ENCODE results near the gene STK36. TPM values are rescaled to one million over a fixed set of nuclear protein-coding genes. Genes with fewer than 3 reads are reported as not detected.

Gene STK36
- total RNA-seq, 1 experiment from 2014 or later, result 47.7 TPM

DNA sequence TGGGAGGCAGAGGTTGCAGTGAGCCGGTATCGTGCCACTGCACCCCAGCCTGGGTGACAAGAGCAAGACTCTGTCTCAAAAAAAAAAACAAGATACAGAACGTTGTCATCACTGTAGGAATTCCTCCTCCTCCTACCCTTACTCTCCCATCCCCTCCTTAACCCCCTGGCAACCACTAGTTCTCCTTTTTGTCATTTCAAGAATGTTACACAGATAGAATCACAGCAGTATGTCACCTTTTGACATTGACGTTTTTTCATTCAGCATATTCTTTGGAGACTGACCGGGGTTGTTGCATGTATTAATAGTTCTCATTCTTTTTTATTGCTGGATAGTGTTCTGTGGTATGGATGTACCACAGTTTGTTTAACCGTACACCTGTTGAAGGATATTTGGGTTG is 71.2 kb downstream of the STK36 start (continued):
- TF ChIP-seq, protein P1, sequence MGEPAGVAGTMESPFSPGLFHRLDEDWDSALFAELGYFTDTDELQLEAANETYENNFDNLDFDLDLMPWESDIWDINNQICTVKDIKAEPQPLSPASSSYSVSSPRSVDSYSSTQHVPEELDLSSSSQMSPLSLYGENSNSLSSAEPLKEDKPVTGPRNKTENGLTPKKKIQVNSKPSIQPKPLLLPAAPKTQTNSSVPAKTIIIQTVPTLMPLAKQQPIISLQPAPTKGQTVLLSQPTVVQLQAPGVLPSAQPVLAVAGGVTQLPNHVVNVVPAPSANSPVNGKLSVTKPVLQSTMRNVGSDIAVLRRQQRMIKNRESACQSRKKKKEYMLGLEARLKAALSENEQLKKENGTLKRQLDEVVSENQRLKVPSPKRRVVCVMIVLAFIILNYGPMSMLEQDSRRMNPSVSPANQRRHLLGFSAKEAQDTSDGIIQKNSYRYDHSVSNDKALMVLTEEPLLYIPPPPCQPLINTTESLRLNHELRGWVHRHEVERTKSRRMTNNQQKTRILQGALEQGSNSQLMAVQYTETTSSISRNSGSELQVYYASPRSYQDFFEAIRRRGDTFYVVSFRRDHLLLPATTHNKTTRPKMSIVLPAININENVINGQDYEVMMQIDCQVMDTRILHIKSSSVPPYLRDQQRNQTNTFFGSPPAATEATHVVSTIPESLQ (CRISPR knock-in tag; IDR thresholded peaks at IDR 0.05), result no peak
- TF ChIP-seq, protein P2, sequence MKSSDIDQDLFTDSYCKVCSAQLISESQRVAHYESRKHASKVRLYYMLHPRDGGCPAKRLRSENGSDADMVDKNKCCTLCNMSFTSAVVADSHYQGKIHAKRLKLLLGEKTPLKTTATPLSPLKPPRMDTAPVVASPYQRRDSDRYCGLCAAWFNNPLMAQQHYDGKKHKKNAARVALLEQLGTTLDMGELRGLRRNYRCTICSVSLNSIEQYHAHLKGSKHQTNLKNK (CRISPR knock-in tag; IDR thresholded peaks at IDR 0.05), result no peak
- TF ChIP-seq GTF2I (CRISPR knock-in tag; conservative IDR thresholded peaks at IDR 0.05) (no peak), SMAD3 (CRISPR knock-in tag; IDR thresholded peaks at IDR 0.05; ENCODE audit: borderline replicate concordance) (no peak)

DNA sequence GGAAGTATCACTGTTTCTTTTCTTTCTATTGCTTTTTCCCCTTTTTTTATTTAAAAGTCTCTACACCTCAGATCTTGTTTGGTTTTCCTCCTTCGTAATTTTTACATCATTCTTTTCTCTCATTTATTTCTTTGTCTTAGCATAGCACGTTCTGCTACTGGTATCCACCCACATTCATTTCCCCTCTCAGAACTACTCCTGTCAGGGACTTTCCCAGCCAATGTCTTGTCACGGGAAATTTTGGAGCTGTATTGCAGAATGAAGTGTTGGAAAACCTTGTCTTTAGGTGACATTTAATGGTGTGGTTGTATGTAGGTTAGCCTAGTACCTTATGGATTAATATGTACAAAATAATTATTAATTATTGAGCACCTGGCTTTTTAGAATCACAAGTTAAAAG is 72.7 kb downstream of the STK36 start:
- Mint-ChIP-seq H3K9me3 (no peaks in the 10 kb centered on the region), H3K36me3 (peaks cover 69% of the 10 kb centered on the region), H3K27ac (no peak overlapping the region), H3K4me1 (no peaks in the 10 kb centered on the region), H3K27me3 (ENCODE audit: low read depth) (no peaks in the 10 kb centered on the region), H3K4me3 (no peak overlapping the region)
- TF ChIP-seq, protein P3, sequence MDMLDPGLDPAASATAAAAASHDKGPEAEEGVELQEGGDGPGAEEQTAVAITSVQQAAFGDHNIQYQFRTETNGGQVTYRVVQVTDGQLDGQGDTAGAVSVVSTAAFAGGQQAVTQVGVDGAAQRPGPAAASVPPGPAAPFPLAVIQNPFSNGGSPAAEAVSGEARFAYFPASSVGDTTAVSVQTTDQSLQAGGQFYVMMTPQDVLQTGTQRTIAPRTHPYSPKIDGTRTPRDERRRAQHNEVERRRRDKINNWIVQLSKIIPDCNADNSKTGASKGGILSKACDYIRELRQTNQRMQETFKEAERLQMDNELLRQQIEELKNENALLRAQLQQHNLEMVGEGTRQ (CRISPR knock-in tag; IDR thresholded peaks at IDR 0.05), result no peak
- TF ChIP-seq ETV6 (CRISPR knock-in tag; IDR thresholded peaks at IDR 0.05) (no peak), NFE2L1 (CRISPR knock-in tag; IDR thresholded peaks at IDR 0.05) (no peak), ZNF671 (CRISPR knock-in tag; IDR thresholded peaks at IDR 0.05) (no peak), NR3C1 (CRISPR knock-in tag; conservative IDR thresholded peaks at IDR 0.05; ENCODE audit: low read depth) (no peak), TP53 (CRISPR knock-in tag; IDR thresholded peaks at IDR 0.05) (no peak), SP1 (CRISPR knock-in tag; conservative IDR thresholded peaks at IDR 0.05) (no peak)
- TF ChIP-seq, protein P4, sequence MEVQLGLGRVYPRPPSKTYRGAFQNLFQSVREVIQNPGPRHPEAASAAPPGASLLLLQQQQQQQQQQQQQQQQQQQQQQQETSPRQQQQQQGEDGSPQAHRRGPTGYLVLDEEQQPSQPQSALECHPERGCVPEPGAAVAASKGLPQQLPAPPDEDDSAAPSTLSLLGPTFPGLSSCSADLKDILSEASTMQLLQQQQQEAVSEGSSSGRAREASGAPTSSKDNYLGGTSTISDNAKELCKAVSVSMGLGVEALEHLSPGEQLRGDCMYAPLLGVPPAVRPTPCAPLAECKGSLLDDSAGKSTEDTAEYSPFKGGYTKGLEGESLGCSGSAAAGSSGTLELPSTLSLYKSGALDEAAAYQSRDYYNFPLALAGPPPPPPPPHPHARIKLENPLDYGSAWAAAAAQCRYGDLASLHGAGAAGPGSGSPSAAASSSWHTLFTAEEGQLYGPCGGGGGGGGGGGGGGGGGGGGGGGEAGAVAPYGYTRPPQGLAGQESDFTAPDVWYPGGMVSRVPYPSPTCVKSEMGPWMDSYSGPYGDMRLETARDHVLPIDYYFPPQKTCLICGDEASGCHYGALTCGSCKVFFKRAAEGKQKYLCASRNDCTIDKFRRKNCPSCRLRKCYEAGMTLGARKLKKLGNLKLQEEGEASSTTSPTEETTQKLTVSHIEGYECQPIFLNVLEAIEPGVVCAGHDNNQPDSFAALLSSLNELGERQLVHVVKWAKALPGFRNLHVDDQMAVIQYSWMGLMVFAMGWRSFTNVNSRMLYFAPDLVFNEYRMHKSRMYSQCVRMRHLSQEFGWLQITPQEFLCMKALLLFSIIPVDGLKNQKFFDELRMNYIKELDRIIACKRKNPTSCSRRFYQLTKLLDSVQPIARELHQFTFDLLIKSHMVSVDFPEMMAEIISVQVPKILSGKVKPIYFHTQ (CRISPR knock-in tag; IDR thresholded peaks at IDR 0.05), result no peak
- TF ChIP-seq, protein P5, sequence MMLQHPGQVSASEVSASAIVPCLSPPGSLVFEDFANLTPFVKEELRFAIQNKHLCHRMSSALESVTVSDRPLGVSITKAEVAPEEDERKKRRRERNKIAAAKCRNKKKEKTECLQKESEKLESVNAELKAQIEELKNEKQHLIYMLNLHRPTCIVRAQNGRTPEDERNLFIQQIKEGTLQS (CRISPR knock-in tag; conservative IDR thresholded peaks at IDR 0.05), result no peak
- TF ChIP-seq, protein P6, sequence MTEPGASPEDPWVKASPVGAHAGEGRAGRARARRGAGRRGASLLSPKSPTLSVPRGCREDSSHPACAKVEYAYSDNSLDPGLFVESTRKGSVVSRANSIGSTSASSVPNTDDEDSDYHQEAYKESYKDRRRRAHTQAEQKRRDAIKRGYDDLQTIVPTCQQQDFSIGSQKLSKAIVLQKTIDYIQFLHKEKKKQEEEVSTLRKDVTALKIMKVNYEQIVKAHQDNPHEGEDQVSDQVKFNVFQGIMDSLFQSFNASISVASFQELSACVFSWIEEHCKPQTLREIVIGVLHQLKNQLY (CRISPR knock-in tag; IDR thresholded peaks at IDR 0.05), result no peak
- TF ChIP-seq, protein P7, sequence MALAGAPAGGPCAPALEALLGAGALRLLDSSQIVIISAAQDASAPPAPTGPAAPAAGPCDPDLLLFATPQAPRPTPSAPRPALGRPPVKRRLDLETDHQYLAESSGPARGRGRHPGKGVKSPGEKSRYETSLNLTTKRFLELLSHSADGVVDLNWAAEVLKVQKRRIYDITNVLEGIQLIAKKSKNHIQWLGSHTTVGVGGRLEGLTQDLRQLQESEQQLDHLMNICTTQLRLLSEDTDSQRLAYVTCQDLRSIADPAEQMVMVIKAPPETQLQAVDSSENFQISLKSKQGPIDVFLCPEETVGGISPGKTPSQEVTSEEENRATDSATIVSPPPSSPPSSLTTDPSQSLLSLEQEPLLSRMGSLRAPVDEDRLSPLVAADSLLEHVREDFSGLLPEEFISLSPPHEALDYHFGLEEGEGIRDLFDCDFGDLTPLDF (CRISPR knock-in tag; IDR thresholded peaks at IDR 0.05), result no peak
- ATAC-seq (no peak), DNase-seq (ENCODE audit: low spot score) (no peak)
- ChIA-PET CTCF (interaction anchor here (1.2 kb wide), 1 partner anchor 103 kb away, joined by 3 read pairs; no protein-coding TSS in a partner anchor), POLR2A (no interaction called here)

DNA sequence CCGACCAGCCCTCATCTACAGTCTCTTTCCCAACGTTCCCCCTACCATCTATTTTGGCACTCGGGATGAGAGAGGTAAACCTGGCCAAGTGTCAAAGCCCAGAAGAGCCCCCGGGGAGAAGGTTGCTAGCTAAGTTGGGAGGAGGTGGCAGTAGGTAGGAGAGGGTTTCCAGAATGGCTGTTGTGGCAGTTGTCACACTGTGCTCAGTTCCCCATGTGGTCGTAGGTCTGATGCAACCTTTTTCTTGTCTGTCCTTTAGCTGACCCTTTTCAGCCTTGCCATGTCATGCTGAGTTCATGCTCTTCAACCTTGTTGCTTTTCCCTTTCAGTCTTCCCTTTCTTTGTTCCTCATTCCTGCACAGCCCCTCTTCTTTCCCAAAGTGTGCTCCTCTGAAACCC is 73.3 kb downstream of the STK36 start:
- Mint-ChIP-seq H3K4me3 (no peak overlapping the region), H3K9me3 (no peaks in the 10 kb centered on the region), H3K27ac (no peak overlapping the region), H3K4me1 (no peaks in the 10 kb centered on the region), H3K27me3 (ENCODE audit: low read depth) (no peaks in the 10 kb centered on the region), H3K36me3 (peaks cover 69% of the 10 kb centered on the region)
- CTCF ChIA-PET, result interaction anchor here (1.2 to 2.0 kb wide), 3 partner anchors 35 to 102 kb away, joined by 3 to 5 read pairs (median 3); no protein-coding TSS in a partner anchor
- ATAC-seq, result no peak
- POLR2A ChIA-PET, result no interaction called here
- DNase-seq (ENCODE audit: low spot score), result no peak
- TF ChIP-seq ZNF317 (CRISPR knock-in tag; IDR thresholded peaks at IDR 0.05; ENCODE audit: borderline replicate concordance, low read depth) (no peak), JUN (CRISPR knock-in tag; IDR thresholded peaks at IDR 0.05) (no peak), KAT7 (CRISPR knock-in tag; IDR thresholded peaks at IDR 0.05; ENCODE audit: borderline replicate concordance) (no peak), GABPB1 (CRISPR knock-in tag; IDR thresholded peaks at IDR 0.05) (peak; percentile 94)
- TF ChIP-seq, protein P8, sequence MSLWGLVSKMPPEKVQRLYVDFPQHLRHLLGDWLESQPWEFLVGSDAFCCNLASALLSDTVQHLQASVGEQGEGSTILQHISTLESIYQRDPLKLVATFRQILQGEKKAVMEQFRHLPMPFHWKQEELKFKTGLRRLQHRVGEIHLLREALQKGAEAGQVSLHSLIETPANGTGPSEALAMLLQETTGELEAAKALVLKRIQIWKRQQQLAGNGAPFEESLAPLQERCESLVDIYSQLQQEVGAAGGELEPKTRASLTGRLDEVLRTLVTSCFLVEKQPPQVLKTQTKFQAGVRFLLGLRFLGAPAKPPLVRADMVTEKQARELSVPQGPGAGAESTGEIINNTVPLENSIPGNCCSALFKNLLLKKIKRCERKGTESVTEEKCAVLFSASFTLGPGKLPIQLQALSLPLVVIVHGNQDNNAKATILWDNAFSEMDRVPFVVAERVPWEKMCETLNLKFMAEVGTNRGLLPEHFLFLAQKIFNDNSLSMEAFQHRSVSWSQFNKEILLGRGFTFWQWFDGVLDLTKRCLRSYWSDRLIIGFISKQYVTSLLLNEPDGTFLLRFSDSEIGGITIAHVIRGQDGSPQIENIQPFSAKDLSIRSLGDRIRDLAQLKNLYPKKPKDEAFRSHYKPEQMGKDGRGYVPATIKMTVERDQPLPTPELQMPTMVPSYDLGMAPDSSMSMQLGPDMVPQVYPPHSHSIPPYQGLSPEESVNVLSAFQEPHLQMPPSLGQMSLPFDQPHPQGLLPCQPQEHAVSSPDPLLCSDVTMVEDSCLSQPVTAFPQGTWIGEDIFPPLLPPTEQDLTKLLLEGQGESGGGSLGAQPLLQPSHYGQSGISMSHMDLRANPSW (CRISPR knock-in tag; conservative IDR thresholded peaks at IDR 0.05; ENCODE audit: low read depth), result no peak

All from WTC11 (cell line).